AG04450 (cell line): ENCODE results near the gene RCBTB1. TPM values are rescaled to one million over a fixed set of nuclear protein-coding genes. Genes with fewer than 3 reads are reported as not detected.

Source experiments
- CTCF ChIA-PET: fragments of 300-600, 350-600 bp; formaldehyde crosslinking; extraction: SDS; loops from one replicate; lab custom pipeline; 2022; ENCODE audit warnings: antibody characterized with exemption, inconsistent platforms; lab: Charles Lee
- POLR2A ChIA-PET: fragments of 350-600 bp; formaldehyde crosslinking; extraction: SDS; loops from one replicate; lab custom pipeline; 2021; ENCODE audit warnings: antibody characterized with exemption, inconsistent platforms; lab: Yijun Ruan, JAX
- DNase-seq: peaks from one replicate; pipeline ENCODE4 v3.0.0-alpha.2; 2011; ENCODE audit warnings: low read depth, low spot score
- H3K27ac ChIP-seq: one replicate; pipeline ENCODE4 v1.5.1; 2012; ENCODE audit warnings: low read depth, low read length, control low read depth
- H3K27me3 ChIP-seq: one replicate; pipeline ENCODE4 v1.6.0; 2012; ENCODE audit warnings: low read length; ENCODE audit not compliant: control insufficient read depth, insufficient read depth
- H3K4me3 ChIP-seq: 2 replicates; pipeline ENCODE4 v1.5.1; 2011; ENCODE audit warnings: mild to moderate bottlenecking, low read depth, low read length, control low read depth
- H3K9me3 ChIP-seq: 2 replicates; pipeline ENCODE4 v1.5.1; 2012; ENCODE audit warnings: low read length; ENCODE audit not compliant: control insufficient read depth, insufficient read depth
- CTCF ChIP-seq: IDR thresholded peaks from 2 replicates; pipeline ENCODE4 v1.5.1; 2011; ENCODE audit warnings: low read depth, low read length, control low read depth, inconsistent platforms
- polyA plus RNA-seq: library from polyadenylated mRNA; depleted of rRNA; stranded (reverse); fragments of >200 nt; gene quantifications from 2 replicates; pipeline ENCODE4 v1.2.3, GENCODE V29; 2011

RCBTB1 gene
- polyA plus RNA-seq, 1 experiment = 28.5 TPM

DNA sequence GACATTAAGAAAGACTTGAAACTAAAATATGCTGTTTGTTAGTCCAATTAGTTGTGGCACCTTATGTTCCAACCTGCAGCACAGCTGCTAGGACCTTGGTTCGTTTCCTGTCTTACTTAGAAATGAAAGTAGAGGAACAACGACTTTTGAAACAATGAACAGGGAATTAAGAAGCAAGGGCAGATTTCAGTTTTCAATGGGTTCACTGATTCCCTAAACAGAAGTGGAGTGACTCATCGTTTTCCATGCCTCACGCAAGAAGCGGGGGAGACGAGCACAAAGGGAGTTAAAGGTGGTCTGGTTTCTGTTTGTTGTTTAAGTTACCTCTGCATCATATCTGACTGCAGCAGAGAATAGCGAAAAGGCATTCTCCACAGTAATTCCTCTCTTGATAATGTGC is 44.8 kb downstream of the RCBTB1 start:
- no peak for TF ChIP-seq CTCF
- H3K9me3 ChIP-seq = no peaks in the 10 kb centered on the region

GRCh38 chr13:49539746-49540145 is 45.6 kb downstream of the RCBTB1 start:
- no peak overlapping the region for H3K27ac ChIP-seq
- no peak for TF ChIP-seq CTCF
- H3K27me3 ChIP-seq = no peaks in the 10 kb centered on the region
- POLR2A ChIA-PET = interaction anchor here (1.0 kb wide), 1 partner anchor 14 kb away, joined by 3 read pairs; no protein-coding TSS in a partner anchor
- no peaks in the 10 kb centered on the region for H3K9me3 ChIP-seq
- CTCF ChIA-PET = interaction anchor here (0.9 kb wide), 1 partner anchor 67 kb away, joined by 3 read pairs; no protein-coding TSS in a partner anchor
- H3K4me3 ChIP-seq = no peak overlapping the region
- no peak for DNase-seq

More for the DNA sequence above, 44.8 kb downstream of the RCBTB1 start:
- ChIA-PET POLR2A (no interaction called here), CTCF (interaction anchor here (0.7 to 0.9 kb wide), 2 partner anchors 66 to 1266 kb away, joined by 3 read pairs; no protein-coding TSS in a partner anchor)
- Histone ChIP-seq H3K27me3 (no peaks in the 10 kb centered on the region), H3K27ac (no peak overlapping the region), H3K4me3 (no peak overlapping the region)
- DNase-seq = no peak

- Histone ChIP-seq H3K9me3 (no peaks in the 10 kb centered on the region), H3K4me3 (no peak overlapping the region), H3K27me3 (no peaks in the 10 kb centered on the region), H3K27ac (peak overlapping the region; percentile 11)
- peak; percentile 42 for DNase-seq
- ChIA-PET CTCF (no interaction called here), POLR2A (interaction anchor here (1.0 kb wide), 1 partner anchor 14 kb away, joined by 3 read pairs; no protein-coding TSS in a partner anchor)
- TF ChIP-seq CTCF = no peak
Observed at GRCh38 chr13:49539313-49539712, 46.0 kb downstream of the RCBTB1 start.

DNA sequence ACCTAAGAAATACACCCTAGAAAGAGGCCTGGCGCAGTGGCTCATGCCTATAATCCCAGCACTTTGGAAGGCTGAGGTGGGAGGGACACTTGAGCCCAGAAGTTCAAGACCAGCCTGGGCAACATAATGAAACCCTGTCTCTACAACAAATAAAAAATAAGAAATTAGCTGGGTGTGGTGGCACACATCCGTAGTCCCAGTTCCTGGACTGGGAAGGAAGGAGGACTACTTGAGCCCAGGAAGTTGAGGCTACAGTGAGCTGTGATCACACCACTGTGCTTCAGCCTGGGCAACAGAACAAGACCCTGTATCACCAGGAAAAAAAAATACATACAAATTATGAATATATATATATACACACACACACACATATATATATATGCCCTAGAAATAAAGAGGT is 47.0 kb downstream of the RCBTB1 start:
- Histone ChIP-seq H3K27me3 (no peaks in the 10 kb centered on the region), H3K27ac (no peak overlapping the region), H3K4me3 (no peak overlapping the region), H3K9me3 (no peaks in the 10 kb centered on the region)
- TF ChIP-seq CTCF = no peak
- DNase-seq = no peak
- ChIA-PET CTCF (no interaction called here), POLR2A (no interaction called here)

GRCh38 chr13:49536144-49536873 is 49.0 kb downstream of the RCBTB1 start:
- CTCF ChIA-PET = interaction anchor here (1.3 kb wide), 2 partner anchors 8 to 17 kb away, joined by 3 read pairs; no protein-coding TSS in a partner anchor
- TF ChIP-seq CTCF = no peak
- H3K27me3 ChIP-seq = no peaks in the 10 kb centered on the region
- no peak overlapping the region for H3K4me3 ChIP-seq
- H3K27ac ChIP-seq = no peak overlapping the region
- no peak for DNase-seq
- POLR2A ChIA-PET = no interaction called here
- H3K9me3 ChIP-seq = no peaks in the 10 kb centered on the region
